PC-9 (cell line): ENCODE measurements around the gene ETHE1.

Experiments
- EZH2 ChIP-seq: fragments of 200-600 bp; sonication (generic); IDR thresholded peaks from 2 replicates; pipeline ENCODE4 v1.8.0; 2017; ENCODE audit warnings: antibody characterized with exemption, low read depth
- TF ChIP-seq, protein P1 (sequence below): fragments of 200-600 bp; sonication (generic); conservative IDR thresholded peaks from 2 replicates; pipeline ENCODE4 v1.6.1; 2017; ENCODE audit warnings: mixed run types, antibody characterized with exemption, mild to moderate bottlenecking, moderate library complexity

DNA sequence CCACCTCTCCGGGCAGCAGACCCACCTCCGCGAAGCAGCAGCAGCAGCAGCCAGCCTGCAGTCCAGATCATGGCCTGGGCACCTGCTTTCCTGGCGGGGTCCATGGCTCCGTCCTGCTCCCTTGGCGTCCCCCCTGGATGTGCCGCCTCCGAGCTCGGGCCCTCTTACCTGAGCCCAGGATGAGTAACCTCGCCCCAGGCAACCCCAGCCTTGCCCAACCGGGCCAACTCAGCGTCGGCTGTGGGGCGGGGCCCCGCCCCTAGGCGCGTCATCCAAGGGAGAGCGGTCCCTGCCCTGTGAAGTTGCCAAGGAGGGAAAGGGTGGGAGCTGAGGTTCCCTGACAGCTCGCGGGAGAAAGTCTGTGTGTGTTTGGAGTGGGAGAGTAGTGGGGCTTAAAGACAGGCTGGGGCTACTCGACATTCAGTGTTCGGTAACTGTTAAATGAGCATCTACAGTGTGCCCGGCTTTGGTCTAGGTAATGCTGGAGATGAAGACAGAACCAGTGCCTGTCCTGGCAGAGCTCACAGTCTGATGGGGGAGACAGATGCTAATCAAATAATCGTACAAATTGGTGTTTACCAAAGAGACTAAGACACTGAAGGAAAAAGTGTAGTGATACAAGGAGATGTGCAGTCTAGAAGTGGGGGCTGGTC is 61.4 kb downstream of the ETHE1 start, which contains the start of gene LYPD3:
- TF ChIP-seq, protein P1, sequence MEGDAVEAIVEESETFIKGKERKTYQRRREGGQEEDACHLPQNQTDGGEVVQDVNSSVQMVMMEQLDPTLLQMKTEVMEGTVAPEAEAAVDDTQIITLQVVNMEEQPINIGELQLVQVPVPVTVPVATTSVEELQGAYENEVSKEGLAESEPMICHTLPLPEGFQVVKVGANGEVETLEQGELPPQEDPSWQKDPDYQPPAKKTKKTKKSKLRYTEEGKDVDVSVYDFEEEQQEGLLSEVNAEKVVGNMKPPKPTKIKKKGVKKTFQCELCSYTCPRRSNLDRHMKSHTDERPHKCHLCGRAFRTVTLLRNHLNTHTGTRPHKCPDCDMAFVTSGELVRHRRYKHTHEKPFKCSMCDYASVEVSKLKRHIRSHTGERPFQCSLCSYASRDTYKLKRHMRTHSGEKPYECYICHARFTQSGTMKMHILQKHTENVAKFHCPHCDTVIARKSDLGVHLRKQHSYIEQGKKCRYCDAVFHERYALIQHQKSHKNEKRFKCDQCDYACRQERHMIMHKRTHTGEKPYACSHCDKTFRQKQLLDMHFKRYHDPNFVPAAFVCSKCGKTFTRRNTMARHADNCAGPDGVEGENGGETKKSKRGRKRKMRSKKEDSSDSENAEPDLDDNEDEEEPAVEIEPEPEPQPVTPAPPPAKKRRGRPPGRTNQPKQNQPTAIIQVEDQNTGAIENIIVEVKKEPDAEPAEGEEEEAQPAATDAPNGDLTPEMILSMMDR: no peak
- no peak for TF ChIP-seq EZH2
